ENCODE results near the gene DENND11. TPM values are rescaled to one million over a fixed set of nuclear protein-coding genes. Genes with fewer than 3 reads are reported as not detected.

The DENND11 gene
- total and polyA plus RNA-seq, 2 of the 4 experiments (the other 2 are of a cell fraction) = 2.9 to 5.0 TPM

DNA sequence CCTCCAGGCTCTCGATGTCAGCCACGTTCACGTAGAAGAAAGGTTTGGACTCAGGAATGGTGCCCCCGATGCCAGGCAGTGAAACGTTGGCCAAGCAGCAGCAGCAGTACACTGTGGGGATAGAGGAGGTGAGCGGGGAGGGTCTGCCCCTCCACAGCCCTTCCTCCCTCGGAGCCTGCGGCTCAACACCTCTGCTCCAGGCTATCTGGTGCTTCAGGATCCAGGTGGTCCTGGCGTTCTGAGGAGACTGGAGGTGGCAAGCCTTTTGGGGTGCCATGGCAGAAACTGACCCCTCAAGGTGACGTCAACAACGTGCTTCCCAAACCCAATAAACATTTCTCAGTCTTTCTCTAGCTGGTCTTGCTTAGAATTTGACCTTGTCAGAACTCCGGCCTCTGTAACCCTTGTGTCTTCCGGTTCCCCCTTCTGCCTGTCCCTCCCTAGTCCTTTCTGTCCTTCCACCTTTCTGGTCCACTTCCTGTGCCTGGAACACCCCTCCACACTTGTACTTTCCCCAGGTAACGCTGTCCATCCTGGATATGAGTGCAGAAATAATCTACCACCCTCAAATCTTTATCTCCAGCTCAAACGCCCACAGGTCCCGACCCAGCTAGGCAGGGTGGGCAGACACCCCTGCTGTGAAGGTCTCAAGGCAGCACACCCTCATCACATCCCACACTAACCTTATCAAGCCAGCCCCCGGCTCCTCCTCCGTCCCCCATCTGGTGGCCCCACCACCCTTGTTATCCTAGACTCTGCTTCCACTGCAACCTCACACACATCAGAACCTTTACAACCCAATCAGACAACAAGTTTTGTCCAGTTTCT lies 36.5 kb downstream of the DENND11 start:
- no TSS peak for BruUV-seq (replicated peaks)
- Histone ChIP-seq H3K4me2 (ENCODE audit: low read depth, low read length) (no peak overlapping the region), H3K56ac (ENCODE audit: extremely low read depth, insufficient read depth, low read length) (no peak overlapping the region), H2AK9ac (replicated peaks; ENCODE audit: low read depth, low read length, poor library complexity) (no peak overlapping the region), H2AFZ (replicated peaks; ENCODE audit: low read length, poor library complexity) (no peak overlapping the region), H4K5ac (ENCODE audit: low read depth, low read length) (no peak overlapping the region), H3K9me3 (ENCODE audit: control insufficient read depth, insufficient read depth, low read length) (no peaks in the 10 kb centered on the region), H4K91ac (ENCODE audit: insufficient read depth, low read depth, low read length) (no peak overlapping the region), H3K79me1 (ENCODE audit: low read depth in 1 of 2, low read length in 2 of 2) (no peaks in the 10 kb centered on the region), H3K4me1 (ENCODE audit: control insufficient read depth, insufficient read depth, low read length) (no peaks in the 10 kb centered on the region), H3K9me1 (ENCODE audit: insufficient read depth, low read length) (no peaks in the 10 kb centered on the region), H3K4me3 (ENCODE audit: insufficient read depth, low read depth, low read length) (no peak overlapping the region), H4K8ac (ENCODE audit: low read depth in 2 of 2, low read length in 2 of 2) (no peak overlapping the region), H3K14ac (replicated peaks; ENCODE audit: low read depth, low read length) (no peak overlapping the region), H3K23ac (ENCODE audit: low read depth, low read length) (no peak overlapping the region), H2BK20ac (ENCODE audit: low read depth, low read length) (no peak overlapping the region), H2BK120ac (ENCODE audit: low read depth, low read length) (no peak overlapping the region), H3K36me3 (ENCODE audit: control insufficient read depth, insufficient read depth, low read length) (peaks cover 13% of the 10 kb centered on the region), H2BK5ac (ENCODE audit: low read depth, low read length, poor library complexity, severe bottlenecking) (no peak overlapping the region), H3K9ac (ENCODE audit: low read depth, low read length) (no peak overlapping the region), H3K4ac (ENCODE audit: low read depth, low read length) (no peak overlapping the region), H4K20me1 (ENCODE audit: insufficient read depth, low read length) (no peaks in the 10 kb centered on the region), H2BK15ac (ENCODE audit: low read depth, low read length) (no peak overlapping the region), H3K27me3 (ENCODE audit: control insufficient read depth, insufficient read depth, low read length) (no peaks in the 10 kb centered on the region), H3K27ac (ENCODE audit: insufficient read depth, low read length) (no peak overlapping the region), H2AK5ac (ENCODE audit: low read depth, low read length) (no peak overlapping the region), H3K18ac (ENCODE audit: low read depth, low read length) (no peak overlapping the region)
- no peak for ATAC-seq (ENCODE audit: low read depth)
- intact Hi-C loops (cut with micrococcal nuclease) = no loop called here
- dilution Hi-C loops (cut with HindIII; ENCODE audit: low sequenced_read_pairs, unreplicated experiment) = no loop called here
- in situ Hi-C loops (cut with MboI; ENCODE audit: low sequenced_read_pairs) = no loop called here
- no peak for DNase-seq
- TF ChIP-seq CHD1 (IDR thresholded peaks at IDR 0.05; ENCODE audit: low read depth, low read length) (no peak), FOS (IDR thresholded peaks at IDR 0.05; ENCODE audit: low read depth, low read length) (no peak), SMC3 (IDR thresholded peaks at IDR 0.05; ENCODE audit: low read depth, low read length) (no peak), RCOR1 (IDR thresholded peaks at IDR 0.05; ENCODE audit: insufficient replicate concordance, low read length) (no peak), MXI1 (IDR thresholded peaks at IDR 0.05; ENCODE audit: borderline replicate concordance, low read depth, low read length) (no peak), RAD21 (IDR thresholded peaks at IDR 0.05; ENCODE audit: low read length) (no peak), RFX5 (IDR thresholded peaks at IDR 0.05; ENCODE audit: low read depth, low read length) (no peak), BHLHE40 (IDR thresholded peaks at IDR 0.05; ENCODE audit: low read depth, low read length) (no peak), MAZ (IDR thresholded peaks at IDR 0.05; ENCODE audit: borderline replicate concordance, low read depth, low read length) (no peak), POLR2A (IDR thresholded peaks at IDR 0.05; ENCODE audit: low read depth, low read length) (no peak), CTCF (conservative IDR thresholded peaks at IDR 0.05; ENCODE audit: low read depth, low read length) (no peak), CEBPB (IDR thresholded peaks at IDR 0.05; ENCODE audit: low read depth, low read length) (no peak), ELK1 (IDR thresholded peaks at IDR 0.05; ENCODE audit: borderline replicate concordance, low read depth, low read length) (no peak)
- TF ChIP-seq, protein P1, sequence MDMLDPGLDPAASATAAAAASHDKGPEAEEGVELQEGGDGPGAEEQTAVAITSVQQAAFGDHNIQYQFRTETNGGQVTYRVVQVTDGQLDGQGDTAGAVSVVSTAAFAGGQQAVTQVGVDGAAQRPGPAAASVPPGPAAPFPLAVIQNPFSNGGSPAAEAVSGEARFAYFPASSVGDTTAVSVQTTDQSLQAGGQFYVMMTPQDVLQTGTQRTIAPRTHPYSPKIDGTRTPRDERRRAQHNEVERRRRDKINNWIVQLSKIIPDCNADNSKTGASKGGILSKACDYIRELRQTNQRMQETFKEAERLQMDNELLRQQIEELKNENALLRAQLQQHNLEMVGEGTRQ (IDR thresholded peaks at IDR 0.05; ENCODE audit: low read depth, low read length) = no peak
- POLR2A ChIA-PET (ENCODE audit: unreplicated experiment) = no interaction called here
- CTCF ChIA-PET = interaction anchor here (0.7 kb wide), 1 partner anchor 385 kb away, joined by 4 read pairs; no protein-coding TSS in a partner anchor
- 81% methylated on average over 5 of the region's 18 CpGs; no CpG with 5 or more reads in 1 of the 2 experiments for WGBS, 2 experiments (ENCODE audit: extremely low coverage in 2 of 2, insufficient read length in 1 of 2)

Data from IMR-90 (cell line).